ENCODE measurements around the gene HMCES. TPM values are rescaled to one million over a fixed set of nuclear protein-coding genes. Genes with fewer than 3 reads are reported as not detected.

HMCES gene
- total and polyA plus RNA-seq, 11 donors: 30.0 to 46.6 (median 37.7) TPM

GRCh38 chr3:129321887-129322286 lies 43.2 kb downstream of the HMCES start:
- ATAC-seq (no peak), DNase-seq (peak in 1 of 5 donors; percentile 39)
- Histone ChIP-seq H3K36me3 (peaks cover 0 to 39% (median 6%) of the 10 kb centered on the region in 9 donors), H3K27me3 (no peaks in the 10 kb centered on the region), H3K9me3 (no peaks in the 10 kb centered on the region), H3K4me3 (no peak overlapping the region), H3K27ac (no peak overlapping the region), H3K4me1 (peaks cover 0 to 11% (median 6%) of the 10 kb centered on the region in 12 donors)
- intact Hi-C loops (cut with DNase I): no loop called here
- TF ChIP-seq, protein P1, sequence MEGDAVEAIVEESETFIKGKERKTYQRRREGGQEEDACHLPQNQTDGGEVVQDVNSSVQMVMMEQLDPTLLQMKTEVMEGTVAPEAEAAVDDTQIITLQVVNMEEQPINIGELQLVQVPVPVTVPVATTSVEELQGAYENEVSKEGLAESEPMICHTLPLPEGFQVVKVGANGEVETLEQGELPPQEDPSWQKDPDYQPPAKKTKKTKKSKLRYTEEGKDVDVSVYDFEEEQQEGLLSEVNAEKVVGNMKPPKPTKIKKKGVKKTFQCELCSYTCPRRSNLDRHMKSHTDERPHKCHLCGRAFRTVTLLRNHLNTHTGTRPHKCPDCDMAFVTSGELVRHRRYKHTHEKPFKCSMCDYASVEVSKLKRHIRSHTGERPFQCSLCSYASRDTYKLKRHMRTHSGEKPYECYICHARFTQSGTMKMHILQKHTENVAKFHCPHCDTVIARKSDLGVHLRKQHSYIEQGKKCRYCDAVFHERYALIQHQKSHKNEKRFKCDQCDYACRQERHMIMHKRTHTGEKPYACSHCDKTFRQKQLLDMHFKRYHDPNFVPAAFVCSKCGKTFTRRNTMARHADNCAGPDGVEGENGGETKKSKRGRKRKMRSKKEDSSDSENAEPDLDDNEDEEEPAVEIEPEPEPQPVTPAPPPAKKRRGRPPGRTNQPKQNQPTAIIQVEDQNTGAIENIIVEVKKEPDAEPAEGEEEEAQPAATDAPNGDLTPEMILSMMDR (IDR thresholded peaks at IDR 0.05): no peak
- no peak for TF ChIP-seq POLR2A (IDR thresholded peaks at IDR 0.05)
- 91 to 97% (median 92%) methylated on average over 5 to 9 of the region's 9 CpGs for WGBS, 4 donors

DNA sequence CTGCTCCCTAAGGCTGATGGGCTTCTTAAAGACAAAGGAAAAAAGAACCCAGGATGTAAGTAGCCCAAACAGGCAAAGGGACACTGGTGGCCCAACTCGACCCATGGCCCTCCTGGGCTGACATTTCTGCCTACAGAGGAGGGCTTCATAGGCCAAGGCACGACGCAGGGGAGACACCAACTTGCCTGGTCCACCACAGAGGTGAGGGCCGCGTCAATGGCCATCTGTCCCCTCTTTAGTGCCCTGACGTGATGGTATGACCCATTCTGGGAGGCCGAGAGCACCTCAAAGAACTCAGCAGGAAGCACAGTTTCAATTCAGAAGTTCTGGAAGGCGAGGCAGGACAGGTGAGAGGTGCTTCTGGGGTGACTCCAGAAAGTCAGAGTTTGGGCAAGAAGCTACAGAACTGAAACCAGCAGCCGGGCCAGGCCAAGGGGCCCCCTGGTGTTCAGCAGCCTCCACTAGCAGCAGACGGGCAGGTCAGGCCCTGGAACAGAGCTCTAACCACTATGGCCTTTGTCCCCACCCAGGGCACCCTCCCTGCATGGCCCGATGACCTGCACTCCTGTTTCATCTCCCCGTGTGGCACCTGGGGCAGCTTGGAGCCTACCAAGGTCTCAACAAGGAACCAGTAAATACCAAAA lies 45.1 kb downstream of the HMCES start:
- DNase-seq (peak in 1 of 5 donors; percentile 54), ATAC-seq (no peak)
- no peaks in the 10 kb centered on the region for H3K9me3 ChIP-seq
- intact Hi-C loops (cut with DNase I): no loop called here
- no peak overlapping the region for H3K4me3 ChIP-seq
- H3K36me3 ChIP-seq: peaks cover 0 to 39% (median 6%) of the 10 kb centered on the region in 9 donors
- H3K27me3 ChIP-seq: no peaks in the 10 kb centered on the region
- no peak for TF ChIP-seq POLR2A (IDR thresholded peaks at IDR 0.05)
- TF ChIP-seq, protein P1 (IDR thresholded peaks at IDR 0.05): peak in 1 of 12 donors; percentile 14
- H3K27ac ChIP-seq: no peak overlapping the region
- 86 to 92% (median 89%) methylated on average over 10 to 12 of the region's 12 CpGs for WGBS, 4 donors
- H3K4me1 ChIP-seq: no peaks in the 10 kb centered on the region

- 91 to 100% (median 95%) methylated on average over 10 to 12 of the region's 12 CpGs for WGBS, 4 donors
- H3K27me3 ChIP-seq: no peaks in the 10 kb centered on the region
- TF ChIP-seq POLR2A (IDR thresholded peaks at IDR 0.05): no peak
- TF ChIP-seq, protein P1 (IDR thresholded peaks at IDR 0.05): no peak
These were observed 46.2 kb downstream of the HMCES start for GRCh38 chr3:129324855-129325254.

DNA sequence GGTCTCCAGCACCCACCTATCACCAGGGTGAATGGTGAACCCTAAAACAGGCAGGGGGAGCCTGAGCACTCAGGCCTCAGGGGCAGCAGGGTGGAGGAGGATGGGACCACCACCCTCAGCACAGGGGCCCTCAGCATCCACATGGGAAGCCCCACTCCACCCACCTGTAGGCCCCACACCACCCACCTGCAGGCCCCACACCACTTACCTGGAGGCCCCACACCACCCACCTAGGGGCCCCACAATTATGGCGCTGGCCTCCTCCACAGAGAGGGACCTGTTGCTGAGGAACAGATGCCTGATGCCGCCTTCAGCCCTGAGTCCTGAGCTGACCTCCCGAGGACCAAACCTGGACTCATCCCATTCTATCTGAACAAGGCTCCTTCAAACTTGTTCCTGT lies 46.7 kb downstream of the HMCES start:
- no peaks in the 10 kb centered on the region for H3K4me1 ChIP-seq
- peaks cover 0 to 27% (median 3%) of the 10 kb centered on the region in 9 donors for H3K36me3 ChIP-seq
- ATAC-seq: no peak
- TF ChIP-seq POLR2A (IDR thresholded peaks at IDR 0.05): no peak
- TF ChIP-seq, protein P1 (IDR thresholded peaks at IDR 0.05): no peak
- WGBS, 4 donors: 98 to 100% (median 100%) methylated on average over 3 of the region's 3 CpGs
- H3K27me3 ChIP-seq: no peaks in the 10 kb centered on the region
- H3K4me3 ChIP-seq: no peak overlapping the region
- no peak overlapping the region for H3K27ac ChIP-seq
- DNase-seq: peak in 1 of 5 donors; percentile 17
- intact Hi-C loops (cut with DNase I): no loop called here
- no peaks in the 10 kb centered on the region for H3K9me3 ChIP-seq

More at GRCh38 chr3:129324855-129325254, 46.2 kb downstream of the HMCES start:
- Histone ChIP-seq H3K27ac (no peak overlapping the region), H3K4me3 (no peak overlapping the region), H3K4me1 (no peaks in the 10 kb centered on the region), H3K9me3 (no peaks in the 10 kb centered on the region), H3K36me3 (peaks cover 0 to 32% (median 6%) of the 10 kb centered on the region in 9 donors)
- intact Hi-C loops (cut with DNase I): no loop called here
- DNase-seq (peak in 1 of 5 donors; percentile 47), ATAC-seq (no peak)
